EL (cell line): Measurements from ENCODE around the gene TRAF4.
A peak's percentile ranks its signal among the peaks of the same experiment; 100 is the strongest.
"Not testable (repeated sequence)": the region's sequence is repeated elsewhere in the genome, so short reads cannot be mapped to it uniquely, and the experiment has no call there.

ENCODE experiments used
- DNase-seq: peaks from one replicate; pipeline ENCODE4 v3.0.0-alpha.2; 2016

The TRAF4 gene

GRCh38 chr17:28749516-28750177 lies 5.8 kb downstream of the TRAF4 start:
- no peak for DNase-seq

GRCh38 chr17:28750178-28751047 lies 6.6 kb downstream of the TRAF4 start:
- DNase-seq, result peak; percentile 91

- DNase-seq, result no peak
Measured at GRCh38 chr17:28751600-28752366, 8.0 kb downstream of the TRAF4 start.

GRCh38 chr17:28755486-28755885 lies 11.7 kb downstream of the TRAF4 start:
- peak; percentile 69 for DNase-seq

DNA sequence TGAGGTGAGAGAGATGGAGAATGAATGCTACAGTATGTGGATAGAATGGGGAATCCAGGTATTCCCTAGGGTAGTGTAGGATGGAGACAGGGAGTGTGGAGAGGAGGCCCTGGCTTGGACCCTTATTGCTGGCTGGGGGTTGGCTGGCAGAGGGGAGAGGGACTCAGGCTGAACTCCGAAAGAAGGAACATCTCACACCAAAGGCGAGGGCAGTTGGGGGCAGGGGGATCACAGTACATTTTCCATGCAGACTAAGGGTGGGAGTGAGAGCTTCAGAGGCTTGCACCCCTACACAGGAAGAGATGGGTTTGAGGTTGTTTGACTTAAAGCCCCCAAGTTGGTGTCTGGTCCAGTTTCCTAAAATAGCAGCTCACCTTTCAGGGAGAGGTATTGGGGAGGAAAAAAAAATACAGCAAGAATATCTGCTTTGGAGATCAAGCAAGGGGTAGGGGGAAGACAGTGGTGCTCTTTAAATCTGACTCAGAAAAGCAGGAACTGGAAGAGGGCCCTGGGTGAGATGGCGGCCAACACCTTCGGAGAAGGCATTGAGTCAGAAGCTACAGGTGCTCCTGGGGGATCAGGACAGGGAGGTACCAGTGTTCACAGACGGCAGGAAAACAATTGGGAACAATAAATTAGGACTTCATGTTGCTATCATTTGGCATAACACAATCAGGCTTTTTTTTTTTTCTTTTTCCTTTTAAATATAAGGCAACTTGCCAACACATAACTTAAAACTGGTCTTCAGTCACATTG lies 12.4 kb downstream of the TRAF4 start:
- DNase-seq, result no peak

- DNase-seq, result no peak
Measured at GRCh38 chr17:28758411-28759121, 14.8 kb downstream of the TRAF4 start.

DNA sequence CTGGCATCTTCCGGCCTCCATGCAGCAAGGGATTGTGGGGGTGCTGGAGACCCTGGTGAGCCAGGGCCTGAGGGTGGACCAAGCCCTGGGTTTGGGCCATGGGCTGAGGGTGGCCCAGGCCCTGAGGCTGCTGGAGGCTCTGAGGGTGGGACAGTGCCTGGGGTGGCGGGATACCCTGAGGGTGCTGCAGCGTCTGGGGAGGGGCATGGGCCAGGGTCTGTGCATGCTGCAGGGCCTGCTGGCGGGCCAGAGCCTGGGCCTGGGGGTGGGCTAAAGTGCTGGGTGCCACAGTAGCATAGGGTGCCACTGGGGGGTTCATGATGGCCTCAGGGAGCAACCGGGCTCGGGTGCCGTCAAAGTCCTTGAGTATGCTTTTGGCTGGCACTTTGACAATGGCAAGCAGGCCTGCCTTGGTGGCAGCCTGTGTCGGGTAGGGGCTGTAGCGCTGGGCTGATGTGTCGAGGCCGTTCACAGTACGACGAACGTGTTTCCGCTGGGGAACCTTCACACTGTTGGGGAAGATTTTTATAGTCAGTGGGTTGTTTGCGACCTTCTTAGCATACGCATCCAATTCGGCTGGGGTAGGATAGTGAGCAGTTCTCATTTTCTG lies 15.6 kb downstream of the TRAF4 start:
- DNase-seq, result no peak

- peak; percentile 48 for DNase-seq
Measured at GRCh38 chr17:28760601-28761562, 17.1 kb downstream of the TRAF4 start.

- no peak for DNase-seq
Measured at GRCh38 chr17:28763137-28763799, 19.5 kb downstream of the TRAF4 start.

- DNase-seq, result peak; percentile 78
Measured at GRCh38 chr17:28763804-28764266, 20.0 kb downstream of the TRAF4 start.

DNA sequence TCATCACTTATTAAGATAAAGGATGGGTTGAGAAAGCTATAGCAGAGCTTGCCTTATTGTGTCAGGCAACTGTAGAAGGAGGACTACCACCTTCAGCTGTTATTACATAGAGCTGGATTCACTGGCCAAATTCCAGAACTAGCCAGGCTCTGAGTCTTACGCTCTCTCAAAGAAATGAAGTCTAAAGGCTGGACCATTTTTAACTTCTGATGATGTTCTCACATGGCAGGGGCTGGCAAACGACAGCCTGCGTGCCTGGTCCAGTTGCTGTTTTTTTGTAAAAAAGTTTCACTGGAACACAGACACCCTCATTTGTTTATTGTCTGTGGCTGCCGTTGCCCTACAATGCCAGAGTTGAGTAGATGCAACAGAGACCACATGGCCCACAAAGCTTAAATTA lies 21.2 kb downstream of the TRAF4 start:
- no peak for DNase-seq

DNA sequence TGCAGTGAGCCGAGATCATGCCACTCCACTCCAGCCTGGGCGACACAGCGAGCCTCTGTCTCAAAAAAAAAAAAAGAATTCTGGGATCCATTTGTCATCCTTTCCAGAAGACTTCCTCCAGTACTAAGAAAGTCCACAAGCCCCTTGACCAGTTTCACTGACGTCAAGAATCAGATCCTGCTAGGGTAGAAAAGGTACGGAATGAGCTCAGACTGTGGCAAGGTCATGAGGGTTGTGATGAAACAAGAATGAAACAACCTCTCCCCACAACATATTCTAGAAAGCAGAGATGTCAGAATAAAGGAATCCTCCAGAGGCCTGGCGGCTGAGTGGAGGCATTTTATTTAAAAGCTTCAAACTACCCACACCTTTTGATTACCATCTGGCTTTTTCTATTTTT lies 29.9 kb downstream of the TRAF4 start:
- DNase-seq, result no peak

- DNase-seq, result no peak
Measured at GRCh38 chr17:28774206-28774605, 30.4 kb downstream of the TRAF4 start.

DNA sequence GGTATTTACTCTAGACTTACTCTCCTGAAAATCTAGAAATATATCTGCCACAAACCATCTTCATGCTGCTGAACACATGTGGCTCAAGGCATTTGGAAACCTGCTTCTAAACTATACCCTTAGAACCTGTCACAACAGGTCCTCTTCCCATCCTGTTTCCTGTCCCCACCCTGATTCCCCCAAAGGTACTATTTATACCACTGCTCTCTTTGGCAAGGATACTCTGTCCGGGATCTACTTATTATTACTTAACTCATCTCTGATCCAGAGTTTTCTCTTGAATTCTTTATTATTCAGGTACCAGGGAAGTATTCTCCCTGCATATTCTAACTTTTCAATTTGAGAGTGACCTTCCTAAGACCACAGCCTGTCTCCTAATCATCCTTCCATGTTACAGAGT lies 33.4 kb downstream of the TRAF4 start:
- no peak for DNase-seq

DNA sequence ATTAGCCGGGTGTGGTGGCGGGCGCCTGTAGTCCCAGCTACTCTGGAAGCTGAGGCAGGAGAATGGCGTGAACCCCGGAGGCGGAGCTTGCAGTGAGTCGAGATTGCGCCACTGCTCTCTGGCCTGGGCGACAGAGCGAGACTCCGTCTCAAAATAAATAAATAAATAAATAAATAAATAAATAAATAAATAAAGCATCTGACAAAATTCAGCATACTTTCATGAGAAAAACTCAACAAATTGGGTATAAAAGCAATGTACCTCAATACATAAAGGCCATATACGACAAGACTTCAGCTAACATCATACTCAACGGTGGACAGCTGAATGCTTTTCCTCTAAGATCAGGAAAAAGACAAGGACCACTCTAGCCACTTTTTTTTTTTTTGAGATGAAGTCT lies 35.8 kb downstream of the TRAF4 start:
- not testable (repeated sequence) for DNase-seq

DNA sequence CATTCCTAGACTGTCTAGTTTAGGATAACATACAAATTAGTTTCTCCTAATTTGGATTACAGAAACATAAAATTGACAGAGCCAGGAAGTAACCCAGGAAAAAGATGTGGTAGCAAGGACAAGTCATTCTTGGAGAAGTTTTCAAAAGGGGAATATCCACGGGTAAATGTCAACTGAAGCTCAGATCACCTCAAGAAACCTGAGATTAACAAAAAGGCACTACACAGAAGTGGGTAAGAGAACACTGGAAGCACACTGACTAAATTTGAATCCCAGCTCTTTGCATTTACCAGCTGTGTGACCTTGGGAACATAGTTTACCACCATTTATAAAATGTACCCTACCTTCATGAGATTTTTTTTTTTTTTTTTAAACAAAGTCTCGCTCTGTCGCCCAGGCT lies 39.4 kb downstream of the TRAF4 start:
- DNase-seq, result no peak

DNA sequence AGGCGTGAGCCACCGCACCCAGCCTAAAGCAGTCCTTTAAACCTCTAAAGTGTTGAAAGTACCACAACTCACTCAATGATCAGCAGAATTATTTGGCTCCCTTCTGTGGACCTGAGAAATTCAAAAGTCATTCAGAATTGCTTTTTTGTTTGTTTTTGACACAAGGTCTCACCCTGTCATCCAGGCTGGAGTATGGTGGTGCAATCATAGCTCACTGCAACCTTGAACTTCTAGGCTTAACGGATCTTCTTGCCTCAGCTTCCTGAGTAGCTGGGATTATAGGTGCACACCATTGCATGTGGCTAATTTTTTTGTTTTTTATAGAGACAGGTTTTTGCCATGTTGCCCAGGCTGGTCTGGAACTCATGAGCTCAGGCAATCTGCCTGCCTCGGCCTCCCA lies 44.3 kb downstream of the TRAF4 start:
- DNase-seq, result no peak

DNA sequence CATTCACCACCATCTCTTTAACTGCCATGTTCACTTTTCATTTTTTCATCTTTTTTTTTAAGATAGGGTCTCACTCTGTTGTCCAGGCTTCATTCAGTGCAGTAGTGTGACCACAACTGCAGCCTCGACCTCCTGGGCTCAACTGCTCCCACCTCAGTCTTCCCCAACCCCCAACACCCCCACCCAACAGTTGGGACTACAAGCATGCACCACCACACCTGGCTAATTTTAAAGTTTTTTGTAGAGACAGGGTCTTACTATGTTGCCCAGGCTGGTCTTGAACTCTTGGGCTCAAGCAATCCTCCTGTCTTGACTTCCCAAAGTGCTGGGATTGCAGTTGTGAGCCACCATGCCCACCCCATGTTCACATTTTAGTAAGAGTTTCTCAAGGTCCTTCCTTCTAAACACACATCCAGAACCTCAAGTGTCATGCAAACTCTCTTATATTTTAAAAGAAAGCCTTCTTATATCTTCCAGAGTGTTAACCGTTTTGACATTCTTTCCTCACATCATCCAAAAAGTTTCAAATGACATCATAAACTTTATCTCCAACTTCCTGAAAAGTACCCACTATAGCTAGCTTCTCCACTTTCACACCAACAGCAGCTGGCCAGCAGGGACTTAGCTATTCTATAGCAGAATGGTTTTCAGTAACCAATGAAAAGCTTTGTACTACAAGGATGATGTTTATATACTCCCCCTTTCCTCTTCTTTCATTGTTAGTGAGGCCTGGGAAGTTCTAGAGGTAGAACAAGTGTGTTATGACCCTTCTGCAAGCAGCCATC lies 49.3 kb downstream of the TRAF4 start:
- no peak for DNase-seq
